ENCODE data around the gene UGT1A1.

The UGT1A1 gene

DNA sequence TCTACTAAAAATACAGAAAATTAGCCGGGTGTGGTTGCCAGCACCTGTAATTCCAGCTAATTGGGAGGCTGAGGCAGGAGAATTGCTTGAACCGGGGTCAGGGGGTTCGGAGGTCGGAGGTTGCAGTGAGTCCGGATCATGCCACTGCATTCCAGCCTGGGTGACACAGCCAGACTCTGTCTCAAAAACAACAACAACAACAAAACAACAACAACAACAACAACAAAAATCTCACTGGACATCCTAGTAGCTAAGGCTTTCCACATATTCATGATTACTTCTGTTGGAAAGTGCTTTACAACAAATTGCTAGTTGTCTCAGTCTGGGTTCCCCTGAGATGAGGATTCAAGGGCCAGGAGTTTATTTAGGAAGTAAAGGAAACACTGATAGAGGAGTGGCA is 13.8 kb downstream of the UGT1A1 start:
- H3K27me3 Mint-ChIP-seq = peaks cover 43% of the 10 kb centered on the region
- H3K27ac Mint-ChIP-seq = no peak overlapping the region
- H3K36me3 Mint-ChIP-seq = peaks cover 10% of the 10 kb centered on the region
- H3K4me1 Mint-ChIP-seq = no peaks in the 10 kb centered on the region
- H3K4me3 Mint-ChIP-seq = no peak overlapping the region
- H3K9me3 Mint-ChIP-seq = peaks cover 8% of the 10 kb centered on the region
- ATAC-seq = no peak

DNA sequence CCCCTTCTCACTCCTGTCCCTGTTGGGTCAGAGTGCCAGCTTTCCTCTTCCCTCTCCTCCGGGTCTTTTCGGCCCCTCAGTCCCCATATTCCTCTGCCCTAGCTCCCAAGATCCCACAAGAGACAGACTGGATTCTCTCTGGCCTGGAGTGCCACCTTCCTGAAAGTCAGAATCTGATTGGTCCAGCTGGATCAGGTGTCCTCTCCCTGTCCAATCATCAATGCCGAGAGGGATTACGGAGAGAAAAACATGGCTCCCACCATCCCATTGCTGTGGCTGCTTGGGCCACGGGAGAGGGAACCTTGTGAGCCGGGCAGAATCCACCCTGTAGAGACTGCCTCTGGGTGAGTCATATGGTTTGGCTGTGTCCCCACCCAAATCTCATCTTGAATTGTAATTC is 15.3 kb downstream of the UGT1A1 start:
- Mint-ChIP-seq H3K4me3 (no peak overlapping the region), H3K4me1 (no peaks in the 10 kb centered on the region), H3K9me3 (peaks cover 8% of the 10 kb centered on the region), H3K36me3 (peaks cover 10% of the 10 kb centered on the region), H3K27me3 (peaks cover 48% of the 10 kb centered on the region), H3K27ac (no peak overlapping the region)
- no peak for ATAC-seq

DNA sequence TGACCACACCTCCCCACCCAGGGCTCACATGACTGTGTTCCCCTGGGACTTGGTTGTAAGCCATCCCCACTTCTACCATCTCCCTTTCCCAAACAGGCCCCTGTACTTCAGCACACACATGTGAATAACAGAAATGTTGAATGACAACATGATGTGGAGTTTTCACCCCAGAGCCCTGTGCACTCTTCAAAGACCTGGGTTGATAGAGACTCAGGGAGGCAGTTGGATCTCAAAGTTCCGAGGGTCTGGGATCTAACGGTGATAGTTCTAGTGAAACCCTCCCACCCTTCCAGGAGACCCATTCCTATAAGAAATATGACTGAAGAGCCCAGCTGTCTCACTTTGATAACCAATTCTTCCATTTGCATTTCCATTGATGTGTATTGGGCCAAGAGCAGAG is 18.0 kb downstream of the UGT1A1 start, which contains the start of gene MROH2A:
Gene MROH2A (plus strand): TSS at position 301 of the 400 bp plus-strand sequence. CDS start 1,029 bp downstream, outside the sequence.
- peaks cover 10% of the 10 kb centered on the region for H3K9me3 Mint-ChIP-seq
- H3K27ac Mint-ChIP-seq = no peak within 1 kb of the TSS
- H3K27me3 Mint-ChIP-seq = peaks cover 65% of the 10 kb centered on the region
- H3K36me3 Mint-ChIP-seq = peaks cover 10% of the 10 kb centered on the region
- H3K4me1 Mint-ChIP-seq = no peaks in the 10 kb centered on the region
- no peak within 1 kb of the TSS for H3K4me3 Mint-ChIP-seq
- ATAC-seq = no peak

DNA sequence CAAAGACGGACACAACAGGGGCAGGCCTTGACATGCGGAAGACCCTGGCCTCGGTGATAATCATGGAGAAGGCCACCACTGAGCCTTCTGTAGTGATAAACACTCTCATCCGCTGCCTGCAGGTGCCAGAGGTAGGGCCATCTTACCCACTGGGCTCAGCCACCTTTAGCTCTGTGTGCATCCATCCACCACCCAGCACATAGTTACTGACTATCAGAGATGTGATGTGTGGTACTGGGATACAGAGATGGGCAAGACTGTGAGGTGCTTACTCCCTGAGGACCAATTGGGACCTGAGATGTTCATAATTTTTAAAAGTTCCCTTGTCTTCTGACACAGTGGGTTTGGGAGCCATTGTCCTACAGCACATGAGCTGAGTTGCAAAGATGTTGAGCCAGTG is 19.7 kb downstream of the UGT1A1 start:
- Mint-ChIP-seq H3K4me3 (no peak overlapping the region), H3K36me3 (peaks cover 10% of the 10 kb centered on the region), H3K27me3 (peaks cover 76% of the 10 kb centered on the region), H3K9me3 (peaks cover 10% of the 10 kb centered on the region), H3K4me1 (no peaks in the 10 kb centered on the region), H3K27ac (no peak overlapping the region)
- ATAC-seq = peak; percentile 54

DNA sequence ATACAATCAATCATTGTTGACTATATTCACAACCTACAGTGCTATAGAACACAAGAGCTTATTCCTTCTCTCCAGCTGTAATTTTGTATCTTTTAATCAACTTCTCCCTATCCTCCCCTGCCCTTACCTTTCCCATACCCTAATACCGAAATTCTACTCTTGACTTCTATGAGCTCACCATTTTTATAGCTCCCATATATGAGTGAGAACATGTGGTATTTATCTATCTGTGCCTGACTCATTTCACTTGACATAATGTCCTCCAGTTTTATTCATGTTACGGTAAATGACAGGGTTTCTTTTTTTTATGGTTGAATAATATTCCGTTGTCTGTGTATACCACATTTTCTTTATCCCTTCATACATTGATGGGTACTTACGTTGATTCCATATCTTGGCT is 20.7 kb downstream of the UGT1A1 start:
- Mint-ChIP-seq H3K4me3 (no peak overlapping the region), H3K36me3 (peaks cover 6% of the 10 kb centered on the region), H3K4me1 (no peaks in the 10 kb centered on the region), H3K27ac (no peak overlapping the region), H3K9me3 (peaks cover 12% of the 10 kb centered on the region), H3K27me3 (peaks cover 74% of the 10 kb centered on the region)
- ATAC-seq = no peak

DNA sequence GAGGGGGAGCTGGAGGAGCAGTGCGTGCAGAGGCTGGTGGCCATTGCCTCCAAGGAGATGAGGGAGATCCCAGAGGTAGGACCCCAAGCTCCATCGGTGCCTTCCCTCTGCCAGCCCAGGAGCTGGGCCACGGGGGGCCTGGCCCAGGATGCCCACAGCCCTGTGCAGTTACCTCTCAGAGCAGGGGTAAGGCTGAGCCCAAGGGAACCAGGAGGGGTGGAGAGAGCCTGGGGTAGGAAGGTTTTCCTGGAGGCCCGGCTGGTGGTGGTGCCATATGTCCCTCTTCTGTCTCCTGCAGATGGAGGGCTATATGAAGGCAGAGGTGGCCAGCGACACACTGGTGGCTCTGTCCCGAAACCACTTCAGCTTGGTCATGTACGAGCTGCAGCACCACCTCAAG is 29.5 kb downstream of the UGT1A1 start:
- Mint-ChIP-seq H3K4me3 (no peak overlapping the region), H3K27ac (no peak overlapping the region), H3K4me1 (no peaks in the 10 kb centered on the region), H3K27me3 (peaks cover 75% of the 10 kb centered on the region), H3K9me3 (peaks cover 13% of the 10 kb centered on the region), H3K36me3 (no peaks in the 10 kb centered on the region)
- ATAC-seq = no peak

DNA sequence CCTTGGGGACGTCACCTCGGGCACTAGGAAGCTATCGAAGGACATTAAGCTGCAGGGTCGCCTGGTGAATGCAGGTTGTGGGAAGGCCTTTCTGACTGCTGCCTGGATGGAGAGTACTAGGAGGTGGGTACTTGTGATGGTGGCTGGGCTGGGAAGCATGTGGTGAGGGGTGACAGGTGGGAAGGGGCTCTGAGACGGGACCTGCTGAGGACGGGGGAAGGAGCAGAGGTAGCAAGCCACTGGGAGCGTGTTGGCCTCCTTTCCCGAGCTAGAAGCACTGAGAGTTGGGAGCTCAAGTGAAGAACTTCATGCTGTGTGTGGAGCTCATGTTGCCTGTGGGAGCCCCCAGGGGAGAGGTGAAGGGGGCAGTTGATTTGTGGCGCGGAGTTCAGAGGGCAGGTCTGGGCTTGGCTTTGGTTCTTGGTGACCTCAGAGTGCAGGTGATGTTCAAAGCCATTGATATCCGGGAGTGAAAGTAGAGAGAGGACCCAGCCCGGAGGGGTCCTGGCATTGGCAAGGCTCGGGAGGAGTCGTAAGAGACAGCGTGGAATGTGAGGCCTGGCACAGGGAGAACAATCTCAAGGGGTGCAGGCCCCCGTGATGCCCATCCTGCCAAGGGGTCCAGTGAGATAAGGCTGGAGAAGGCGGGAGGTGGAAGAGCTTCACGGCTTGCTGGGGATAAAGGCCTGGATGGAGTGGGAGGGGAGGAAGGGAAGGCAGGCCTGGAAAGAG is 31.2 kb downstream of the UGT1A1 start:
- H3K27ac Mint-ChIP-seq = no peak overlapping the region
- peaks cover 4% of the 10 kb centered on the region for H3K9me3 Mint-ChIP-seq
- H3K27me3 Mint-ChIP-seq = peaks cover 68% of the 10 kb centered on the region
- H3K36me3 Mint-ChIP-seq = no peaks in the 10 kb centered on the region
- H3K4me1 Mint-ChIP-seq = no peaks in the 10 kb centered on the region
- no peak overlapping the region for H3K4me3 Mint-ChIP-seq
- peak; percentile 31 for ATAC-seq

DNA sequence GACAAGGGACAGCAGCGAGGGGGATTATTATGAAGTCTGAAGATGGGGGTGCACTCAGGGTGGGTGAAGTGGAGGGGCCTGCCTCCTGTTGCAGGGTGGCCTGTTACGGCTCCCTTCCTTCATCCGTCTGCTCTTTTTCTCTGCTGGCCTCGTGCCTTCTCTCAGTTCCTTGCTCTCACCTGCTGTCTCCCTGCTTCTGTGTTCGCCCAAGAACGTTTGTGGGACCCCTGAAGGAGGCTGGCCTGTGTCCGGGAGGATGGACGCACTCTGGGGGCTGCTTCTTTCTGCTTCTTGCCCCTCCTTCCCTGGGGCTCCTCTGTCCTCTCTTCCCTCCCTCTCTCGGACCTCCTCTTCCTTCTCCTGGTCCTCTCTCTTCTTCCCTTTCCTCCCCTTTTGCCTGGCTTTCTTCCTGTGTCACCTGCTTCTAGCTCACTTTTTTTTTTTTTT is 31.8 kb downstream of the UGT1A1 start:
- Mint-ChIP-seq H3K27me3 (peaks cover 65% of the 10 kb centered on the region), H3K36me3 (no peaks in the 10 kb centered on the region), H3K9me3 (peaks cover 2% of the 10 kb centered on the region), H3K27ac (no peak overlapping the region), H3K4me1 (no peaks in the 10 kb centered on the region), H3K4me3 (no peak overlapping the region)
- ATAC-seq = no peak

DNA sequence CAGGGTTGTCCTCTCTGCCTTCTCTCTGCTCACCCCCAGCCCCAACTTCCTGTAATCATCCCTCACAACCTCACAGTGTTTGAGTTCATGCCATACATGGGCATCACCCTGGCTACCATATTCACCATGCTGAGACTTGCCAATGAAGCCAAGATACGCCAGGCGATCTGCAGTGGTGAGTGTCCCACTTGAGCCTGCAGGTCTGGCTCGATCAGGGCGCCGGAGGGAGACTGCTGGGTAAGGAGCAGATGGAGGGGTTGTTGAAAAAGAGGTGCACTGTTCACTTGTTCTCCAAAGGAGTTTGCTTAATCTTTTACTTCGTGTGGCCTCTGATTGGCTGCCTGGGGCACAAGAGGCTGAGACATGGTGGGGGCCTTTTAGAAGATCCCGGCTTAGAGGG is 32.6 kb downstream of the UGT1A1 start:
- ATAC-seq = no peak
- Mint-ChIP-seq H3K4me3 (no peak overlapping the region), H3K4me1 (no peaks in the 10 kb centered on the region), H3K9me3 (peaks cover 2% of the 10 kb centered on the region), H3K27me3 (peaks cover 65% of the 10 kb centered on the region), H3K27ac (no peak overlapping the region), H3K36me3 (no peaks in the 10 kb centered on the region)

DNA sequence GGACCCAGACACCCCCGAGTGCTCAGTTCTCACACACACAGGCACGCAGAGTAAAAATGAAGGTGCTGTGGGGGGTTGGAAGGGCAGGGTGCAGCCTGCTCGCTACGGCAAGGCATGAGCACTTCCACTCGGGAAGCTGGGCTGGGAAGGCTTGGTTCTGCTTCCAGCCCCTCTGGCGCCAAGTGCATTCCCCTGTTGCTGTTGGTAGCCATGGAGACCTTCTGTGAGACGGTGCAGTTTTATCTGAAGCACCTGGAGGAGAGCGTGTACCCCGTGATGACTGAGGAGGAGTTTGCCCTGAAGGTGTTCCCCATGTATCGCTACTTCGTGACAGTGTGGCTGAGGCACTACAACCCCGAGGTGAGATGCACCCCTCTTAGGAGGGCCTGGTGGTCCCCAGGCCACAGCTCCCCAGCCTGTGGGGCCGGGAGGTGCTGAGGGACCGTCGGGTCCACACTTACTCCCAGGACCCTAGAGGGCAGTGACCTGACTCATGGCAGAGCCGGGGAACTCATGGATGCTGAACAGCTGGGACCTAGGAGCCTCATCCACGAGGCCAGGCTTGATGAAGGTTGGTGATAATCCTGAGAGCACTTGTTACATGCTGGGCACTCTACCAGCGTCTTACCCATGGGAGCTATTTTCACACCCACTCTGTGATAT is 33.5 kb downstream of the UGT1A1 start:
- Mint-ChIP-seq H3K4me3 (no peak overlapping the region), H3K4me1 (no peaks in the 10 kb centered on the region), H3K27me3 (peaks cover 71% of the 10 kb centered on the region), H3K27ac (no peak overlapping the region), H3K9me3 (peaks cover 2% of the 10 kb centered on the region), H3K36me3 (no peaks in the 10 kb centered on the region)
- no peak for ATAC-seq

DNA sequence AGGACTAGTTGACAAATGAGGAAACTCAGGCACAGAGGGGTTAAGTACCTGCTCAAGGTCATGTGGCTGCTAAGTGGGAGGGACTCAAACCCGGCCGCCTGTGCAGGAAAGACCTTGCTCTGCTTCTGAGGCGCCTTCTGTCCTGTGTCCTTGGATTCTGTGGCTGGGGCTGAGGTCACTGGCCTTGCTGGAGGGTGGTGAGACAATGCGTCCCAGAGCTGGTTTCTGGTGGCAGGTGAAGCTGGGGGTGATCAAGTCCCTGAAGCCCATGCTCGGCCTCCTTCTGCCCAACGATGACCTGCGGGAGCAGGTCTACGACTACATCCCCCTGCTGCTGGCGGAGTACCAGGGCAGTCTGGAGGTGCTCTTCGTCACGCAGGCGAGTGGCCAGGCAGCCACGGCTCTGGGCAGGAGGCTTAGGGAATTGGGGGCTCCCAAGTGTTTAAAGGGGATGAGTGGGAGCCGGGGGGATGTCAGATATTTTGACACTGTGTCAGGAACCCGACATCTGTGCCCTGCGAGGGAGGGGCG is 34.1 kb downstream of the UGT1A1 start:
- H3K4me3 Mint-ChIP-seq = no peak overlapping the region
- ATAC-seq = no peak
- H3K4me1 Mint-ChIP-seq = no peaks in the 10 kb centered on the region
- H3K36me3 Mint-ChIP-seq = no peaks in the 10 kb centered on the region
- H3K27ac Mint-ChIP-seq = no peak overlapping the region
- peaks cover 2% of the 10 kb centered on the region for H3K9me3 Mint-ChIP-seq
- peaks cover 68% of the 10 kb centered on the region for H3K27me3 Mint-ChIP-seq

DNA sequence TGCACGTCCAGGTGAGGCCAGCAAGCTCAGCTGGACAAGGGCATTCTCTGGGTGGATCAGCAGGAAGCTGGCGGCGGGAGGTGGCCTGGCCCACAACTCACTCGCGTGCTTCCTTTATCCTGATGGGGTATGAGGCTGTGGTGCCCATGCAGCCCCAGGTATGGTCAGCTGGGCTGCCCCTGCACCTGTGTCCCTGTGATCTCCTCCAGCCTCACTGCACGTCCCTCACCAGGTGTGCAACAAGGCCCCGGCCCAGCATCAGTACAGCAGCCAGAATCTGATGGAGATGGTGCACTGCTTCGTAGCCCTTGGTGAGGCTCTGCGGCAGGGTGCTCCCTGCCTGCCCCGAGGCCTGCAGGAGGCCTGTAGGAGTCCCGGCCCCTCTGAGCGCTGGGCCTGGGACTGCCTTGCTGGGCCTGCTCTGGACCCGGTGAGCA is 35.7 kb downstream of the UGT1A1 start:
- Mint-ChIP-seq H3K27ac (no peak overlapping the region), H3K36me3 (no peaks in the 10 kb centered on the region), H3K4me1 (no peaks in the 10 kb centered on the region)

DNA sequence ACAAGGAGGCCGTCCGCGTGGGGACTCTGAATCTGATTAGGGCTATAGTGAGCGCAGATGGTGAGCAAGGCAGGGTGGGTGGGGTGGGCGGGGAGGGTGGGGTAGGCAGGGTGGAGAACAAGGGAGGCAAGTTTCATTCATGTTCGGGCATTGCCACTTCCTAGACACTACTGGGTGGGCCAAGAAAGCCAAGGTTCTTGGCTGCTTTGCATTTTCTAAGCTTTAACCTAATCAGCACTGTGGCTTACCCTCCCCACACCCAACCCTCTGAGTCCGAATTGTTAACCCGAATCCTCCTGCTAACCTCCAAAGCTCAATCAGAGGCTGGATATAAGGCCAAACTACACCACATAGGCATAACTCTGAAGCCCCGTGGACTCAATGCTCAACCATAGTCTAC is 36.2 kb downstream of the UGT1A1 start:
- H3K4me3 Mint-ChIP-seq = no peak overlapping the region
- H3K4me1 Mint-ChIP-seq = peaks cover 4% of the 10 kb centered on the region
- H3K27me3 Mint-ChIP-seq = peaks cover 47% of the 10 kb centered on the region
- peaks cover 4% of the 10 kb centered on the region for H3K9me3 Mint-ChIP-seq
- no peak overlapping the region for H3K27ac Mint-ChIP-seq
- no peak for ATAC-seq
- H3K36me3 Mint-ChIP-seq = no peaks in the 10 kb centered on the region

More for the DNA sequence above, 35.7 kb downstream of the UGT1A1 start:
- Mint-ChIP-seq H3K4me3 (no peak overlapping the region), H3K9me3 (peaks cover 4% of the 10 kb centered on the region), H3K27me3 (peaks cover 52% of the 10 kb centered on the region)
- no peak for ATAC-seq

DNA sequence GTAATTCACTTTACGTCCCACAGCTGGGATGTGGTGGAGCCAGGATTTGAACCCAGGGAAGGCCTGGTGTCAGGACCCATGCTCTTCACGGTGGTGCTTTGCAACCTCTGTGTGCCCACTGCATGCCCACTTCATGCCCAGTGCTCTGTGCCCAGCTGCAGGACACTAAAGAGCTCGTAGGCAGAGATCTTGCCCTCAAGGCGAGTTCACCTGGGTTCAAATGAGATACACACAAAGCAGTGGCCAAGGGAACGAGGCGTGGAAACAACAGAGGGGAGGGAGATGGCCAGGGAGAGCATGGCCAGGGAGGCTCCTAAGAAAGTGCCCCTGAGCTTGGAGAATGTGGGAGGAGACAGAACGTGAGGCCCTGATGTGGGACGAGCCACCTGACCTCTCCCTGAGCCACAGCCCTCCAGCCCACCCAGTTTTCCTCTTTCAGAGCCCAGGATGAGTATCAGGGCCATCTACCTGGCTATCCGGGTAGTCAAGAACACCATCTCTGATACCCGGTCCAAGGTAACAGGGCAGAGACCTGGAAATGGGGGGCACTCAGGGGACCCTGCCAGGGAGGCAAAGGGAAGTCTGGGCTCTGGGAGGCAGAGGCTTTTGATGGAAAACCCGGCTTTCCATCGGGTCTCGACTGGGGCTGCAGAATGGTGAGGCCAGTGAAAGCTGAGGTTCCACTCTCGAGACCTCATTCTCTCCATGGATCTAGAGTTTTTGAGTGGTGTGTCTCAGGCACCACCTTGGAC is 38.4 kb downstream of the UGT1A1 start:
- H3K4me1 Mint-ChIP-seq = peaks cover 6% of the 10 kb centered on the region
- H3K36me3 Mint-ChIP-seq = no peaks in the 10 kb centered on the region
- no peak for ATAC-seq
- no peak overlapping the region for H3K4me3 Mint-ChIP-seq
- peaks cover 38% of the 10 kb centered on the region for H3K27me3 Mint-ChIP-seq
- H3K27ac Mint-ChIP-seq = no peak overlapping the region
- H3K9me3 Mint-ChIP-seq = peaks cover 4% of the 10 kb centered on the region

DNA sequence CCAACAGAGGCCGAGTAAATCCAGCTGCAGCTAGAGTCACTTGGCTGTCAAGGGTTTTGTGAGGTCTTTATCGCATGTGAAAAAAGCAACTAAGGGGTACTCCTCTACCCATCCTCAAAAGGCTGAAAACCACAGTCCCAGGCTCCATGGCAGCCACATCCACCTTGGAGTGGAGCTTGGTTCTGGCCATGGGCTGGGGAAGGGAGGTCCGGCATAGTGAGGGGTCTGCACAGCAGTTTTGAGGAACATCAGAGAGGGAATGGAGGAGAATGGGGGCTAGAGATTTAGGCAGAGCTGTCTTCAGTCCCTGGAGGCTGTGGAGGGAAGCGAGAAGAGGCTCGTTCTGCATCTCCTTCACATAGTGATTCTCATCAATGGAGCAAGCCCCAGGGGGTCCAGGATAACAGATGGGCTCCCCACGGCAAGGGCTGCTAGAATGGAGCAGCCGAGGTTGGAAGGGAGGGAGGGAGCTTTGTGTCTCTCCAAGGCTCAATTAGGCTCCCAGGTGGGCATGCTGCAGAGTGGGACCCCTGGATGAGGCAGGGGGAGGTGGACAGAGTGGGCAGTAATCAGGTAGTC is 39.1 kb downstream of the UGT1A1 start:
- no peaks in the 10 kb centered on the region for H3K36me3 Mint-ChIP-seq
- H3K27ac Mint-ChIP-seq = no peak overlapping the region
- H3K9me3 Mint-ChIP-seq = peaks cover 4% of the 10 kb centered on the region
- peaks cover 38% of the 10 kb centered on the region for H3K27me3 Mint-ChIP-seq
- peaks cover 6% of the 10 kb centered on the region for H3K4me1 Mint-ChIP-seq
- H3K4me3 Mint-ChIP-seq = no peak overlapping the region
- ATAC-seq = no peak

All from stimulated activated memory B cell treated with anti-CD40 and anti-IgM and Interleukin-4, amounts not matched to agents 10 μg/mL and 1 μg/mL and 100 μg/mL, for 72 hours (primary cell).